NOMO-1 treated with dmso at 0.1 percent for 144 hours (cell line): ENCODE results near the gene RPS6KA1.
"Not testable (repeated sequence)": the region's sequence is repeated elsewhere in the genome, so short reads cannot be mapped to it uniquely, and the experiment has no call there.

Experiments
- DNase-seq: peaks from one replicate; lab custom pipeline; 2025; ENCODE audit not compliant: unreplicated experiment; lab: John Stamatoyannopoulos, UW

Gene RPS6KA1

GRCh38 chr1:26529655-26530409, at the start of gene RPS6KA1:
TSS of gene RPS6KA1 (plus strand) at chr1:26529761. CDS start at chr1:26529921, 160 bp downstream.
- peak; percentile 25 for DNase-seq

- no peak for DNase-seq
These were observed 46.6 kb upstream of the RPS6KA1 start for GRCh38 chr1:26482921-26483320.

- DNase-seq = no peak
These were observed 45.6 kb upstream of the RPS6KA1 start for GRCh38 chr1:26483980-26484379.

- no peak for DNase-seq
These were observed 39.4 kb upstream of the RPS6KA1 start for GRCh38 chr1:26490155-26490554.

GRCh38 chr1:26493267-26493666, 36.3 kb upstream of the RPS6KA1 start:
- DNase-seq = no peak

- no peak for DNase-seq
These were observed 35.6 kb upstream of the RPS6KA1 start for GRCh38 chr1:26493938-26494337.

GRCh38 chr1:26496861-26497260, 32.7 kb upstream of the RPS6KA1 start:
- DNase-seq = no peak

- no peak for DNase-seq
These were observed 30.7 kb upstream of the RPS6KA1 start for GRCh38 chr1:26498894-26499293.

- peak; percentile 61 for DNase-seq
These were observed 28.9 kb upstream of the RPS6KA1 start for GRCh38 chr1:26500488-26501175.

- DNase-seq = not testable (repeated sequence)
These were observed 18.9 kb upstream of the RPS6KA1 start for GRCh38 chr1:26510711-26511110.

GRCh38 chr1:26515836-26516235, 13.7 kb upstream of the RPS6KA1 start:
- not testable (repeated sequence) for DNase-seq

- no peak for DNase-seq
These were observed 12.4 kb upstream of the RPS6KA1 start for GRCh38 chr1:26516987-26517765.

GRCh38 chr1:26517766-26518049, 11.9 kb upstream of the RPS6KA1 start:
- DNase-seq = no peak

- no peak for DNase-seq
These were observed 11.2 kb upstream of the RPS6KA1 start for GRCh38 chr1:26518355-26518754.

- DNase-seq = no peak
These were observed 9.2 kb upstream of the RPS6KA1 start for GRCh38 chr1:26520339-26520738.

GRCh38 chr1:26521669-26522030, 7.9 kb upstream of the RPS6KA1 start:
- DNase-seq = no peak

GRCh38 chr1:26522073-26522472, 7.5 kb upstream of the RPS6KA1 start:
- no peak for DNase-seq

GRCh38 chr1:26524181-26524580, 5.4 kb upstream of the RPS6KA1 start:
- no peak for DNase-seq

- DNase-seq = no peak
These were observed 3.3 kb upstream of the RPS6KA1 start for GRCh38 chr1:26526287-26526686.

GRCh38 chr1:26529405-26529654, 231 bp upstream of the RPS6KA1 start:
- no peak for DNase-seq

GRCh38 chr1:26530410-26530894, 891 bp downstream of the RPS6KA1 start:
- DNase-seq = no peak
